ENCODE measurements around the gene MRPS18A.

Gene MRPS18A

DNA sequence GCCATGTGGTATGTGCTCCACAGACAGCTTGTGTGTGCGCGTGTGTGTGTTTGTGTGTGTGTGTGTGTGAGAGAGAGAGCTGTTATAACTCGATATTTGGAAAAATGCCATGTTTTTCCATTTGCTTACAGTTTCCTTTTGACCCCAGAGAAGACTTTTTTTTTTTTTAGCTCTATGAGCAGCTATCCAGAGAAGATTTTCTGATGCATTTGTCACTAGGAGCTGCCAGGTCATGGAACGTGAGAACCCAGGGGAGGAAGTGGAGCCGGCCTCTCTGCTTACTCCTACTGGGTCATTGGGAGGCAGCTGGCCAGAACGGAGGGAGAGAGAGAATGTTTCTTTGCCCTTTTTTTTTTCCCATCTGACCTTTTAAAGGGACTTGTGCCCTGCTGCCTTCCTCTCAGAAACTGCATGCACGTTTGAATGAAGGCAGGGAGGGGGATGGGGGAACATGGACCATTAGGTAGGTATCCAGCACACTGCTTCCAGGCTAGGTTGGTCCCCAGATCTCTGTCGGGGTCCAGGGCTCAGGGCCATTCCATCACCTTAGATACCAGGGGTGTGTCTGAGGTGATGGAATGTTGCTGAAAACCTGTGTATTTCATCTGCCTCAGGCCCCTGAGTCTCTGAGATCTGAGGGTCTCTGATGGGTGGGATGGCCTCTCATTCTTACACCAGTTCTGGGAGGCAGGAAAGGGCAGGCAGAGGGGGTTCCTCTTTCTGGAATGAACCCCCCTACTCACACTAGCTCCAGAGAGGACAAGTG lies 11.2 kb upstream of the MRPS18A start:
- no peak for DNase-seq (ENCODE audit: low read depth)

GRCh38 chr6:43697421-43697820 lies 9.8 kb upstream of the MRPS18A start:
- no peak for DNase-seq (ENCODE audit: low read depth)

DNA sequence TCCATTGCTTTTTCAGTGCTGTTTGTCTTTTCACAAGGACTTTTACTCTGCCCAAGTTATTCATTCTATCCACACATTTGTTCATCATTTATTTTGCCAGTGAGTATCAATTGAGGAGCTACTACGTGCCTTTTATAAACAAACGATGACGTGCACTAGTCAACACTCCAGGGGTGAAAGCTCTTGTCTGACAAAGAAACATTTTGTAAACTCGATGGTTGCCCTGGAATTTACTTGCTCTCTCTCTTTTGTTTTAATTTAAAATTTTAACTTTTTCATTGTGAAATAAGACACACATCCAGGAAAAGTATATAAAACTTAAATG lies 8.3 kb upstream of the MRPS18A start:
- DNase-seq (ENCODE audit: low read depth) = no peak

GRCh38 chr6:43695215-43695966 lies 7.8 kb upstream of the MRPS18A start:
- no peak for DNase-seq (ENCODE audit: low read depth)

DNA sequence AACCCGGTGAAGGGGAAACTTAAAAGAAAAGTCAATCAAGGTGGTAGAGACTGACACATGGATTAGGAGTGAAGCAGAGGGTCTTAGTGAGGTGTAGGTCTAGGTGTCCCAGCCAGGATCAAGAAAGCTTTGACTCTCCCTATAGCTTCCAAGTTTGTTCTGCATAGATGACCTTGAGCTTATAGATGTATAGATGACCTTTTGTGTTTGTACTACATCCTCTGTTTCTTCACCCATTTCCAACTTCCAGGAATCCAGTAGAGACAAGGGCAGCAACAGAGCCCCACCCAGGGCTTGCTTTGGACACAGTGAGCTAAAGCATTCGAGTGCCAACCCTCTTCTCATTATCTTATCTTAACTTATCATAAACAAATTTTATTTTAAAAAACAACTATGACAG lies 1.8 kb upstream of the MRPS18A start:
- DNase-seq (ENCODE audit: low read depth) = no peak

DNA sequence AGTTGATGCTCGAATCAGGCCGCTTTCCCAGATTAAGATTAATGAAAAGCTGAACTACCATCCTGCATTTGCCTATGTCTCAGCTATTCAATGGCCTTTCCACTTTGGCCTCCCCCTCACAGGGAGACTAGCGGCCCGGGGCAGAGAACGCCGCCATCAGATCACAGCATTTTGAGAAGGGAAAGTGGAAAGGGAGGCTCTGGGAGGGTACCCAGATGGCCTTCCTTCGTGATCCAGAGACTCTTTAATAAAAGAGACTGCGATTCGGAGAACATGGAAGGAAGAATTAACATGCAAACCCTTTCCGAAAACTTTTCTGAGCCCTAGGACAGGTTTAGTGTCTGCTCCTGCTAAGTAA lies 533 bp downstream of the MRPS18A start:
- DNase-seq (ENCODE audit: low read depth) = no peak

DNA sequence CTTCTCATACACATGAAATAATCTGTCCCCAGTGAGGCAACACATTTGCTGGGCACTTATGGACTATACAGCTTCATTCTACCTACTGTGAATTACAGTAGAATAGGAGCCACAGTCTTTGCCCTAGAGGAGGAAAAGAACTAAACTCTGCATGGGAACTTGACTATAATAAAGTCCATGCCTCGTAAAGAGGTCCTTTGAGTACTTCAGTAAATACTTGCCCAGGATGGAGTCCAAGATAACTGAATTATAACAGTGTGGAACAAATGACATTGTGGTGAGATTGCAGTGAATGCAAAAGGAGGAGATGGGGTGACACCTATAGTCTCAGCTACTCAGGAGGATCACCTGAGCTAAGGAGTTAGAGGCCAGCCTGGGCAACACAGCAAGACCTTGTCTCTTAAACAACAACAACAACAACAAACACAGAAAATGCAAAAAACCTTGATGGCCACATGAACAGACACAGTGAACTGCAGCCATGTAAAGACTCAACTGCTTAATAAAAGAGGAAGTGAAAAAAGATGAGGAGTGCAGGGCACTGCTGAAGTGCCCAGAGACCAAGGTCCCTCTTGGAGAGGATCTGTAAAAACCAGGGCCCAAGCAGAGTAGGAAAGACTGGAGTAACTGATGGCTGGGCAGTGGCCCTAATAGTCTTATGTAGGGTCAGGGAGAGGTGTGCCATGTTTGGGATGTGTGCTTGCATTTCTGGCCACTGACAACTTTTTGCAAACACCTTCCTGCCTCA lies 3.7 kb downstream of the MRPS18A start:
- DNase-seq (ENCODE audit: low read depth) = no peak

DNA sequence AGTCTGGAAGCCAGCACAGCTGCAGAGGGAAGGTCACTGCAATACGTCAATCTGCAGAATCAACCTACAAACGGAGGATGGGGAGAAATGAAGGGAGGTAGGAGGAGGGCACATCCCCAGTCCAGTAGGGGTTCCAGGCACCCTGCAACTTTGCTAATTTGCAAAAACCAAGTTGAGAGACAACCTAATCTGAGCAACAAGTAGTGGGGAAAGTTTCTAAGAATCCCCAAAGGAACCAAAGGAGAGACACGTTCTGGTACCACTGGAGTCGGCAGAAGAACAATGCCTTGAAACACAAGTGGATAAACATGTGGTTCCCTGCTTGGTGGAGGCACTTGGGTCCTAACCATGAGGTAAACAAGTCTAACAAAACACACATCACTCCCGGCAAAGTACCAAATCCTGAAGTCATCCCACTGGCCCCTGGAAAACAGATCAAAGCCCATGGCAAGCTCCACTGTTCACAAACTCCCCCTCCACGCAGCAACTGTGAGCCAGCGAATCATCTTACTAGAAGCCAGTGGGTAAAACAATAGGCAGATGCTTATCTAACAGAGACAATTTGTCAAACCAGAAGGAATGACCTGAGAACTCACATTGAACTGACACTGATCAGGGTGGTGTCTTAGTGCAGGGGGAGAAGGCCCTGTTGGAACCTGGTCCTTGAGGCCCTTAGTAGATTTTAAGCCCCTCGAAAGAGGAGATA lies 4.7 kb downstream of the MRPS18A start:
- DNase-seq (ENCODE audit: low read depth) = no peak

- DNase-seq (ENCODE audit: low read depth) = no peak
Observed at GRCh38 chr6:43681303-43681702, 6.3 kb downstream of the MRPS18A start.

DNA sequence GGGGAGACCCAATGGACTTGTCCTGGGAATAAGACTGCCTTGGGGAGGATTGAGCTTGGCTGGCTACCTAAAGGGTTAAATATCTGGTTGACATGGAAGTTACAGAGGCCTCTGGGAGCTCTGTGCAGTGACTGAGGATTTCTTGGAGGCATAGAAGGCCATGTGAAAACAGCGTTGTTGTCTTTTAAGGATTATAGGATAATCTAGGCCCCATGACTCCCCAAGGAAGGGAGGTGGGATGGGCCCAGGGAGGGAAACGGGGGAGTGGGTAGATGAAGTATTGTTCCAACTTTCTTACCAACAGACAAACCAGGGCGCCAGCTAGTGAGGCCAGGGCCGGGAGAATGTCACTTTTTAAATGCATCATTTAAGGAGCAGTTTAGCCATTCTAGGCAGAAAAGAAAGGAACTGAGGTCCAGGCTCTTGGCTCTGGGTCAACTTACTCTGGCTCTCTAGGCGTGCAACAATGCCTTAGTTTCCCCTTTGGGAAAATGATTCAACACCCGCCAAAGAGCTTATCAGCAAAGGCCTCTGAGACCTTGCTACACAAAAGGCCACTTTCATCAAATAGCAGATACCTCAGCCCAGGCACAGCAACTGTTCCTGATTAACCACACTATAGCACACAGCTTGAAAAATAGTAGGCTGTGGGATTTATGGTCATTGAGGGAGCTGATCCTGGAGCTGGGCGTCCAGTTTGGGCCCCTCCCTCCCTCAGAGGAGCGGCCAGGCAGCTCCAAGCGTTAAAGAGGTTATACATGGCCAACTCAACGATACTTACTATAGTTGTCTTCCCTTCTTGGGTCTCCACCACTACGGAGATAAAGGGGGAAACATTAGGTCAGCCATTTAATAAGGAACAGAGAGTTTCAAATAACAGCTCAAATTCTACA lies 7.0 kb downstream of the MRPS18A start:
- no peak for DNase-seq (ENCODE audit: low read depth)

- DNase-seq (ENCODE audit: low read depth) = no peak
Observed at GRCh38 chr6:43679057-43679456, 8.5 kb downstream of the MRPS18A start.

- DNase-seq (ENCODE audit: low read depth) = no peak
Observed at GRCh38 chr6:43678341-43678740, 9.2 kb downstream of the MRPS18A start.

DNA sequence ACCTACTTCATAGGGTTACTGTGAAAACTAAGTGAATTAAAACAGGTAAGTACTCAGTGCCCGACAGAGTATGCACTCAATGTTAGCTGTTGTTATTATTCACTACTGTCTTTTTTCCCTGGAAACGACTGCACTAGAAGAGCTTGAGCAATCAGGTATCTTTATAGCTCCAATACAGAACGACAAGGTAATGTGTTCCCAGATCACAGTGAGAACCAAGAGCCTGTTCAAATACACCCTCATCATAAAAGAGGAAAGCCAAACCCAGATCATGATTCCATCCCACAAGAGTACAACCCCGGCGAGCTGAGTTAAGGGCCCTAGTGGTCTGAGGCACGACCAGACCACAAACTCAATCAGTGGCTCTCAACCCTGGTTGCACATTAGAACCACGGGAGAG lies 9.8 kb downstream of the MRPS18A start:
- DNase-seq (ENCODE audit: low read depth) = no peak

GRCh38 chr6:43676962-43677606 lies 10.5 kb downstream of the MRPS18A start:
- no peak for DNase-seq (ENCODE audit: low read depth)

DNA sequence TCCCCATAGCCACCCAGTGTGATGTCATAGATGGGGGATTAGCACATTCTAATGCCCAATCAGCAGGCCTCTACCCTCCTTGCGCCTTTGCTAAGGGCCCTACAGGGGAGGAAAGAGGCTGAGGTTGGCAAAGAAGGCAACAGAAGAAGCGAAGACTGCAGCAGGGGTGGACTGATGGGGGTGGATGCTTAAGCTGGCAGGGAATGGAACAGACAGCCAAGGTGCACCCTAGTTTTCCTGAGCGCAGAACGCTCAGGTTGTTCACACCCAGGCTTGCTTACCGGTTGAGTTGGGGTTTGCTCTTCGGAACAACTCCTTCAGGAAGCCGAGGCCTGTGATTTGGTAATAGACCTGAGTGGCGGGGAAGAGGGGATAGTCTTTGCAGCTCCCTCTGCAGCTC lies 12.7 kb downstream of the MRPS18A start:
- no peak for DNase-seq (ENCODE audit: low read depth)

GRCh38 chr6:43674291-43674690 lies 13.3 kb downstream of the MRPS18A start:
- no peak for DNase-seq (ENCODE audit: low read depth)

DNA sequence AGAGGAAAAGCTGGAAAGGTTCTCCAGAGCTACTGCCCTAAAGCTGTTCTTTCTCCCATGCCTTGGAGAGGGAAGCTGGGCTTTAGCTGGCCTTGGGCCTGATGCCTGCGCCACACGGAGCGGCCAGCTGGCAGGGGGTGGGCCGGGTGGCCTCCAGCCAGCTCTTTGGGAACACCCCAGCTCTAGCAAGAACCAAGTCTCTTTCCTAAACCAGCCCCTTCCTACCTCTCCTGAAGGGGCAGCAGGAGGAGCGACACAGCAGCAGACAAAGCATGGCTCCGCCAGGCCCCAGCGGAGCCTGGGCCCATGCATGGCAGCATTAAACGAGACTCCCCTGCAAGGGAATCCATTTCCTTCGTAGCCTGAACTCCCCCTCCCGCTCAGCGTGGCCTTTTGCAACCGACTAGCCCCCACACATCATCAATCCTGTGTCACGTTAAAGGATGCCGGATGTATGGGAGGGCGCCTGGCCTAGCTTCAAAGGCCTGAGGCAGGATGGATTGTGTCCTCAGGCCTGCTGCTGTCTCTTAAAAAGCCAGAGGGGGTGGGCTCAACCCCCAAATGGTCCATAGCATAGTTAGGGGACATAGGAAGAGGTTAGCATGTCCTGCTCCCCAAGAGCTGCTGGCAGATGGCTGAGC lies 14.0 kb downstream of the MRPS18A start:
- no peak for DNase-seq (ENCODE audit: low read depth)

- no peak for DNase-seq (ENCODE audit: low read depth)
Observed at GRCh38 chr6:43671801-43672690, 15.5 kb downstream of the MRPS18A start.

GRCh38 chr6:43671011-43671800 lies 16.4 kb downstream of the MRPS18A start:
- DNase-seq (ENCODE audit: low read depth) = no peak

Measured in fibroblast of the conjunctiva (primary cell).